Hematopoietic multipotent progenitor cell treated with erythropoietin and hydrocortisone succinate and interleukin-3 and kit ligand, for 6 days (in vitro differentiated cells): Measurements from ENCODE around the gene DZIP1L.
"Not testable (repeated sequence)": the region's sequence is repeated elsewhere in the genome, so short reads cannot be mapped to it uniquely, and the experiment has no call there.

Source experiments
- DNase-seq: peaks from one replicate; pipeline ENCODE4 v3.0.0-alpha.2; 2015

The DZIP1L gene, protein sequence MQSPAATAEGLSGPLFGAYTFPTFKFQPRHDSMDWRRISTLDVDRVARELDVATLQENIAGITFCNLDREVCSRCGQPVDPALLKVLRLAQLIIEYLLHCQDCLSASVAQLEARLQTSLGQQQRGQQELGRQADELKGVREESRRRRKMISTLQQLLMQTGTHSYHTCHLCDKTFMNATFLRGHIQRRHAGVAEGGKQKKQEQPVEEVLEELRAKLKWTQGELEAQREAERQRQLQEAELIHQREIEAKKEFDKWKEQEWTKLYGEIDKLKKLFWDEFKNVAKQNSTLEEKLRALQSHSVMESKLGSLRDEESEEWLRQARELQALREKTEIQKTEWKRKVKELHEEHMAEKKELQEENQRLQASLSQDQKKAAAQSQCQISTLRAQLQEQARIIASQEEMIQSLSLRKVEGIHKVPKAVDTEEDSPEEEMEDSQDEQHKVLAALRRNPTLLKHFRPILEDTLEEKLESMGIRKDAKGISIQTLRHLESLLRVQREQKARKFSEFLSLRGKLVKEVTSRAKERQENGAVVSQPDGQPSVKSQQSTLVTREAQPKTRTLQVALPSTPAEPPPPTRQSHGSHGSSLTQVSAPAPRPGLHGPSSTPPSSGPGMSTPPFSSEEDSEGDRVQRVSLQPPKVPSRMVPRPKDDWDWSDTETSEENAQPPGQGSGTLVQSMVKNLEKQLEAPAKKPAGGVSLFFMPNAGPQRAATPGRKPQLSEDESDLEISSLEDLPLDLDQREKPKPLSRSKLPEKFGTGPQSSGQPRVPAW

GRCh38 chr3:138114988-138115971 is at the start of gene DZIP1L:
Gene DZIP1L (minus strand): TSS chr3:138115608. CDS start chr3:138103971, 11,637 bp downstream.
- peak; percentile 64 for DNase-seq

DNA sequence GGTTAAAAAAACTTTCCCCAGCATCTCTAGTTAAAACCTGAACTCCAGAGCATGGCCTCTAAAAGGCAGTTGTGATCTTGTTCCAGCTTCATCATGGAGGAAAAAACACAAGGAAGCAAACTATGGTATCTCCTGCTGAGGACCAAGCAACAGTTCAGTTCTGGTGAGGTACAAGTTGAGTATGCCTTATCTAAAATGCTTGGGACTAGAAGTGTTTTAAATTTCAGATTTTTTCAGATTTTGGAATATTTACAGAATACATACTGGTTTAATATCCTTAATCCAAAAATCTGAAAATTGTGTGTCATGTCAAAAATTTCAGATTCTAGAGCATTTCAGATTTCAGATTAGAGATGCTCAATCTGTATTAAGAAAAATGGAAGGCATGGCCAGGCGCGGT is 49.7 kb upstream of the DZIP1L start:
- DNase-seq = no peak

- no peak for DNase-seq
These were observed 42.3 kb upstream of the DZIP1L start for GRCh38 chr3:138157743-138158142.

GRCh38 chr3:138154534-138154933 is 39.1 kb upstream of the DZIP1L start:
- no peak for DNase-seq

GRCh38 chr3:138148503-138148902 is 33.1 kb upstream of the DZIP1L start:
- DNase-seq = no peak

DNA sequence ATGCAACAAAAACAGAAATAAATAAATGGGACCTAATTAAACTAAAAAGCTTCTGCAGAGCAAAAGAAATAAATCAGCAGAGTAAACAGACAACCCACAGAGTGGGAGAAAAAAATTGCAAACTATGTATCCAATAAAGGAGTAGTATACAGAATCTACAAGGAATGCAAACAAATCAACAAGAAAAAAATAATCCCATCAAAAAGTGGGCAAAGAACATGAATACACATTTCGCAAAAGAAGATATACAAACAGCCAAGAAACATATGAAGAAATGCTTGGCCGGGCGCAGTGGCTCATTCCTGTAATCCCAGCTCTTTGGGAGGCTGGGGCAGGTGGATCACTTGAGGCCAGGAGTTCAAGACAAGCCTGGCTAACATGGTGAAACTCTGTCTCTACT is 26.8 kb upstream of the DZIP1L start:
- DNase-seq = not testable (repeated sequence)

DNA sequence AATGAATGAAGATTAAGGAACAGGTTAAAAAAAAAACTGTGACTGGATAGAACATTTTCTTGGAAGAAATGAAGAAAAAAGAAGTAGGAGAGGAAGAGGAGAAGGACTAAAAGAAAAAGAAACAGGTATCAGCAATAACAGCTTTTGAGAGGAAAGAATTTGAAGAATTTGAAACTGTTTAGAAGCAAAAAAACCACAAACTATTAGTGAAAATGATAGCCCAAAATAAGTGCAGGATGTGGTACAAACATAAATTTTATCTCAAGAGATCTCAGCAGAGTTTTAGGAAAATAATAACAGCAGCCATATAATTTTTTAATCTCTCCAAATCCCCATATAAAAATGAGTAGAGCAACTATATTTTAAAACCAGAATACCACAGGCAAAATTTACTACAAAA is 25.5 kb upstream of the DZIP1L start:
- no peak for DNase-seq

- DNase-seq = no peak
These were observed 24.3 kb upstream of the DZIP1L start for GRCh38 chr3:138139691-138140090.

- peak; percentile 16 for DNase-seq
These were observed 22.5 kb upstream of the DZIP1L start for GRCh38 chr3:138137861-138138260.

DNA sequence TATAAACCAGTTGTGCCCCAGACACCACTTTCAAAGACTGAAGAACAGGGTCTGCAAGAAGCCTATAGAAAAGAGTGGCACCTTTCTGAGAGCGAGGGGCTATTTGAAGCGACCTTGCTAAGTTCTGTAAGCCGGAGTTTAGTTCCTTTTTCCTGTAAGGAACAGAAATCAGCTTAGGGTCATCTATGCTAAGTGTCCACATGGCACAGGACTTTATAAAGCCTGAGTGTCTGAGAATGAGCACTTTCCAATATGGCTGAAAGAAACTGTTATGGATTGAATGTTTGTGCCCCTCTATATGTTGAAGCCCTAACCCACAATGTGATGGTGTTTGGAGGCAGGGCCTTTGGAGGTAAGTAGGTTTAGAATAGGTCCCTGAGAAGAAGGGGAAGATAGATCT is 20.8 kb upstream of the DZIP1L start:
- DNase-seq = no peak

- no peak for DNase-seq
These were observed 20.4 kb upstream of the DZIP1L start for GRCh38 chr3:138135833-138136194.

GRCh38 chr3:138135146-138135832 is 19.9 kb upstream of the DZIP1L start:
- peak; percentile 35 for DNase-seq

GRCh38 chr3:138132239-138132638 is 16.8 kb upstream of the DZIP1L start, which contains the start of gene A4GNT:
Gene A4GNT (minus strand): TSS chr3:138132390. CDS start chr3:138131256, 1,134 bp downstream.
- no peak for DNase-seq

DNA sequence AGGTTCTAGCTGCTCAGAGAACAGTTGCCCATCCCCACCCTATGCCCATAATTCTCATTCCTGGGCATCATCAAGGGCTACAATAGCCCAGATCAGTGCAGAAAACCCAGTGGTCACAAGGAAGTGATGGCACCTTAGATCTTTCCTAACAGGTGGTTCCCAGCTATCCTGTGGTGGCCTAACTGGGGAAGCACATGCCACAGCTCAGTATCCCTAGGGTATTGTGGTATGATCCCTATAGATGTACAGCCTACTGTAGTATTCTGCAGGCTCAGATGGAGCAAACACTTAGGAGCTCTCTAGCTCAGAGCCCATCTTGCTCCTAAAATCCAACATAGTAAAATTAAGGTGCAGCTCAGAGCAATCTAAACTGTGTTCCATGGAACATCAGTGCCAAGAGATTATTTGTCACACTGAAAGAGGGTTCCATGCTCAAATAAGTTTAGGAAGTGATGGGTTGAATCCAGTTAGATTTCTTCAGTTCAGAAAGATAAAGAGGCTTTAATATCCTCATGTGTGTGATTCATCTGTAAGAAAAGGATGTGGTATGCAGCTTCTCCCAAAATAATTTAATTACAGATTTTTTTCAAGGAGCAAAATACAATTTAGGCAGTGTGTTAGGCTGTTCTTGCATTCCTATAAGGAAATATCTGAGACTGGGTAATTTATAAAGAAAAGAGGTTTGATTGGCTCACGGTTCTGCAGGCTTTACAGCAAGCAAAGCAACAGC is 12.4 kb upstream of the DZIP1L start:
- DNase-seq = no peak

DNA sequence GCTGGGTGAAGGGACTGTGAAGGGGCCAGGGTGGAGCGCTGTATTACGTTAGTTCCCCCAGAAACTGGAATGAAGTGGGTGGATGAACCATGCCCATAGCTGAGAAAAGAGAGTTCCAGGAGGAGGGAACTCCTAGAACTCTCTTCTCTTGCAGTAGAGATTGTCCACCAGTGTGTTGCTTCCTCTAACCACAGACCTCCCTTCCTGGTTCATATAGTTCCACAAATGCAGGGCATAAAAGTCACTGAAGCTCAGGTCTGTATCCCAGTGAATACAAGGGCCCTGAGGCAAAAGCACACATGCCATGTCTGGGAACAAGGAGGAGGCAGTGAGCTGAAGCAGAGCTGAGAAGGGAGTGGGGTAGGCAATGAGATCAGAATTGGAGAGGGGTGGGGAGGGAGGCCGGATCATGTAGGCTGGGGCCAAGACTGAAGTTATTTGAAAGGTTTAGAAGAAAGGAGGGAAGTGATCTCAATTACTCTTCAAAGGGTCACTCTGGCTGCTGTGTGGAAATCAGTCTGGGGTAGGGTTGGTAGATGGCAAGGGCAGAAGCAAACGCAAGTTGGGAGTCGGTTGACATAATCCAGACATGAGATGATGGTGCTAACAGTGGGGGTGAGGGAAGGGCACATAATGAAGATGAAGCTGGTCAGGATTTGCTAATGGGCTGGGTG is 10.3 kb upstream of the DZIP1L start:
- DNase-seq = no peak

GRCh38 chr3:138124706-138125355 is 9.4 kb upstream of the DZIP1L start:
- no peak for DNase-seq

GRCh38 chr3:138124188-138124587 is 8.8 kb upstream of the DZIP1L start:
- DNase-seq = no peak

DNA sequence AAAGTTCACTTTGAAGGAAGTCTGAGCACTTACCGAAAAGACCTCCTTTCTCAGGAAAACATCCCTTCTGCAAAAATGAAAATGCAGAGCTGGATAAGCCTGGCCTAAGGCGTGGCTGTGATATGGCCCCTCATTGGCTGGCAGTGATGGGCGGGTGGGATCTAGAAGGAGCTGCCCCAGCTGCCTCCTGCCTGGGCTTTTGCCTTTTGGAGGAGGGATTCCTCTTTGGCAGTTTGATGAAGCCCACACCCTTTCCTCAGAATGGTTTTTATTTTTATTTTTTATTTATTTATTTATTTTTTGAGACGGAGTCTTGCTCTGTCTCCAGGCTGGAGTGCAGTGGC is 4.0 kb upstream of the DZIP1L start:
- DNase-seq = no peak

DNA sequence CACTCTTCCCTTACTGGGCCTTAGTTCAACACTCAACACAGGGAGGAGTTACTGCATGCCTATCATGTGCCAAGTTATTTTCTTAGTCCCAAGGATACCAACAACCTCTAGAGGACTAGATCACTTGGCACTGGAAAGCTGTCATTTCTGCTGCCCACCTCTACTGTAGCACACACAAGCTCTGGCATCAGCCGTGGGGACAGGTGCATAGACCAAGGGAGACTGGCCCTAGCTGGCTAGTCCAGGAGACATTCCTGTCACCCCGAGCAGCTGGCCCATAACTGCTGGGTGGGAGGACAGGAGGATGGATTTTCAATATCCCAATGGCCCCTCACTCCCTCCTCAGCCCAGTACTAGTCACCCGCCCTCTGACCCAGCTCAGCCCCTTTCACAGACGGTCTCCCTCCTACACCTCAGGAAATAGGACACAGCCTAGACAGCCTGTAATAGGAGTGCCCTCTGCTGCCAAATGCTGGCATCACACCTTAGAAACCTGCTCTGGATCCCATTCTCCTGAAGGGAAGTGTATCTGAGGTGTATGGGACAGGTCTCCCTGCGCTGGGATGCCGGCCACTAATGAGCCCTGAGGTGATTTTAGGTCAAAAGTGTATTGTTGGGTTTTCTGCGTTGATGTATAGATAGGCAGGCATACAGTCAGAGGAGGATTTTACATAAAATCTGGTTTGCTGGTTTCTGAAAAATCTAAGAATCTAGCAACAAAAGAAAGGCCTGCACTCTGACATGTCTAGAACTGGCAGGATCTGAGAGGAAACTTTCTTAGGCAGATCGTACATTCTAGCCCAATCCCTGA is 3.4 kb upstream of the DZIP1L start:
- peak; percentile 73 for DNase-seq
